MCF 10A (cell line): ENCODE measurements around the gene GOLGA6B. TPM values are rescaled to one million over a fixed set of nuclear protein-coding genes. Genes with fewer than 3 reads are reported as not detected.

Source experiments
- BruUV-seq: library from RNA; stranded (reverse); fragments of 400-500 nt; replicated peaks from 2 replicates; lab custom pipeline; 2021; lab: Mats Ljungman, UMichigan
- CTCF ChIA-PET: fragments of 300-600 bp; sonication (Branson Sonifier 250); formaldehyde crosslinking; extraction: SDS; loops from one replicate; lab custom pipeline; 2021; ENCODE audit warnings: antibody characterized with exemption, inconsistent platforms; lab: Yijun Ruan, JAX
- POLR2A ChIA-PET: fragments of 300-600, 350-650 bp; sonication (Branson Sonifier 250); formaldehyde crosslinking; extraction: SDS; loops from one replicate; lab custom pipeline; 2020; ENCODE audit warnings: antibody characterized with exemption, inconsistent platforms; lab: Yijun Ruan, JAX
- DNase-seq: peaks from one replicate; pipeline ENCODE4 v3.0.0-alpha.2; 2018; ENCODE audit not compliant: unreplicated experiment
- H3K27ac Mint-ChIP-seq: one replicate; pipeline ENCODE4 v1.8.0; 2022; ENCODE audit warnings: mild to moderate bottlenecking, low read depth, mixed read lengths; ENCODE audit not compliant: unreplicated experiment
- H3K27me3 Mint-ChIP-seq: one replicate; pipeline ENCODE4 v1.8.0; 2022; ENCODE audit warnings: mixed read lengths; ENCODE audit not compliant: insufficient read depth, unreplicated experiment
- H3K36me3 Mint-ChIP-seq: one replicate; pipeline ENCODE4 v1.8.0; 2022; ENCODE audit warnings: mild to moderate bottlenecking, moderate library complexity, mixed read lengths; ENCODE audit not compliant: insufficient read depth, unreplicated experiment
- H3K4me1 Mint-ChIP-seq: one replicate; pipeline ENCODE4 v1.8.0; 2022; ENCODE audit warnings: mixed read lengths; ENCODE audit not compliant: insufficient read depth, unreplicated experiment
- H3K4me3 Mint-ChIP-seq: one replicate; pipeline ENCODE4 v1.8.0; 2022; ENCODE audit warnings: mild to moderate bottlenecking, moderate library complexity, mixed read lengths; ENCODE audit not compliant: unreplicated experiment
- H3K9me3 Mint-ChIP-seq: one replicate; pipeline ENCODE4 v1.8.0; 2022; ENCODE audit warnings: mixed read lengths; ENCODE audit not compliant: unreplicated experiment
- intact Hi-C: fragments of 100-400 bp; cut with micrococcal nuclease; formaldehyde crosslinking; loops from 2 replicates; pipeline ENCODE4 v1.14.1; 2022
- total RNA-seq: library from RNA; stranded (reverse); gene quantifications from 2 replicates; pipeline ENCODE4 v1.2.3, GENCODE V29; 2022
- TF ChIP-seq, protein P1 (sequence below): fragments of 200-600 bp; IDR thresholded peaks from one replicate; pipeline ENCODE4 v1.8.0; 2022; ENCODE audit warnings: antibody characterized with exemption, mild to moderate bottlenecking; ENCODE audit not compliant: unreplicated experiment

Gene GOLGA6B
- total RNA-seq, 1 experiment from 2014 or later: not detected

DNA sequence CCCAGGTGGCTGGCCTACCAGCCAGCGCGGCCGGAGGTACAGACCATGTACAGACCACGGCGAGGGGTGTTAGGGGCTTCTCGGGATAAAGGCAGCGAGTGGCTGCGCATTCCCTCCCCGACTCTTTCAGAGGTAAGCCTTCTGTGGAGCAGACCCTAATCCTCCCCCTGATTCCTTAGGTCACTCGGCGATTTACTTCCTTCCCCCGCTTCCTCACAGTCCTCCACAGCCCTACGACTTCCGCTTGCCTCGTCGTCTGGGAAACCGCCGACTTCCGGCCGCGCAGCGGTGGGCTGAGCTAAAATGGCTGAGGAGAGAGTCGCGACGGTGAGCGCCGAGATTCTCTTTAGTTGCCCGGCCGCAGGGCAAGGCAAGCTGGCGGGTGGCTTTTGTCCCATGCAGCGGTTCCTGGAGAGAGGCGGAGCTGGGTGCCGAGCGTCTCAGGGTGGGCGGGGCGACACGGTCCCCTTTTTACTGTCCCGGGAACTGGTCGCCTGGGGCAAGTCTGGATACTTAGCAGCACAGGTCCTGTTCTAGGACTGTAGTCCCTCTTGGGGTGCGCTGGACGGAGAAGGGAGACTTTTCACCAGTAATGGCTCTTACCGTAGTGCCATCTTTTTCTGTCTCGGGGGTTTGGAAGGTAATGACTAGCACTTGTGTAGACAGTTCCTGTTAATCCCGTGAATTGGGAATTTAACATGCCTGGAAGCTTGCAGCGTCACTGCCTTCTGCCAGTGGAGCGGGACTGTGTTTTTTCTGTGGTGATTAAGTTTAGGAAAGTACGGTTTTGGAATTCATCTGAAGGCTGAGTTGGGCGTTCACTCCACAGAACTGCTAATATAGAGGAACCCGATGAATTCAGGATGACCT is 31.7 kb downstream of the GOLGA6B start, which contains the start of the genes BBS4 and HIGD2B:
Gene BBS4 (plus strand): TSS at position 283 of the 870 bp plus-strand sequence. CDS start 21 bp downstream, at position 304.
Gene HIGD2B (minus strand): TSS at position 258 of the 870 bp plus-strand sequence. CDS start 9,808 bp downstream, outside the sequence.
- CTCF ChIA-PET: interaction anchor here (0.8 kb wide), 1 partner anchor 15 kb away, joined by 3 read pairs; no protein-coding TSS in a partner anchor
- peak within 1 kb of the TSS; percentile 98 for H3K4me3 Mint-ChIP-seq

GRCh38 chr15:72688697-72689096 is 34.2 kb downstream of the GOLGA6B start:
- TF ChIP-seq, protein P1, sequence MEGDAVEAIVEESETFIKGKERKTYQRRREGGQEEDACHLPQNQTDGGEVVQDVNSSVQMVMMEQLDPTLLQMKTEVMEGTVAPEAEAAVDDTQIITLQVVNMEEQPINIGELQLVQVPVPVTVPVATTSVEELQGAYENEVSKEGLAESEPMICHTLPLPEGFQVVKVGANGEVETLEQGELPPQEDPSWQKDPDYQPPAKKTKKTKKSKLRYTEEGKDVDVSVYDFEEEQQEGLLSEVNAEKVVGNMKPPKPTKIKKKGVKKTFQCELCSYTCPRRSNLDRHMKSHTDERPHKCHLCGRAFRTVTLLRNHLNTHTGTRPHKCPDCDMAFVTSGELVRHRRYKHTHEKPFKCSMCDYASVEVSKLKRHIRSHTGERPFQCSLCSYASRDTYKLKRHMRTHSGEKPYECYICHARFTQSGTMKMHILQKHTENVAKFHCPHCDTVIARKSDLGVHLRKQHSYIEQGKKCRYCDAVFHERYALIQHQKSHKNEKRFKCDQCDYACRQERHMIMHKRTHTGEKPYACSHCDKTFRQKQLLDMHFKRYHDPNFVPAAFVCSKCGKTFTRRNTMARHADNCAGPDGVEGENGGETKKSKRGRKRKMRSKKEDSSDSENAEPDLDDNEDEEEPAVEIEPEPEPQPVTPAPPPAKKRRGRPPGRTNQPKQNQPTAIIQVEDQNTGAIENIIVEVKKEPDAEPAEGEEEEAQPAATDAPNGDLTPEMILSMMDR: no peak
- H3K4me3 Mint-ChIP-seq: no peak overlapping the region
- POLR2A ChIA-PET: no interaction called here
- BruUV-seq: no TSS peak
- DNase-seq: no peak
- intact Hi-C loops: no loop called here
- CTCF ChIA-PET: interaction anchor here (0.6 kb wide), 1 partner anchor 62 kb away, joined by 4 read pairs; no protein-coding TSS in a partner anchor
- no peaks in the 10 kb centered on the region for H3K27me3 Mint-ChIP-seq
- H3K27ac Mint-ChIP-seq: no peak overlapping the region
- H3K4me1 Mint-ChIP-seq: no peaks in the 10 kb centered on the region
- H3K36me3 Mint-ChIP-seq: no peaks in the 10 kb centered on the region
- H3K9me3 Mint-ChIP-seq: no peaks in the 10 kb centered on the region

More for the DNA sequence above, 31.7 kb downstream of the GOLGA6B start, which contains the start of the genes BBS4 and HIGD2B:
- Mint-ChIP-seq H3K36me3 (no peaks in the 10 kb centered on the region), H3K9me3 (no peaks in the 10 kb centered on the region), H3K27ac (peak within 1 kb of the TSS; percentile 98), H3K27me3 (no peaks in the 10 kb centered on the region), H3K4me1 (no peaks in the 10 kb centered on the region)
- POLR2A ChIA-PET: interaction anchor here (0.7 to 2.3 kb wide), 18 partner anchors 8 to 589 kb away, joined by 3 to 9 read pairs (median 4); partner anchors contain the start of genes ADPGK, ARIH1 and HEXA
- peak; percentile 89 for DNase-seq
- TSS peak; percentile 85 for BruUV-seq
- intact Hi-C loops: no loop called here
- TF ChIP-seq, protein P1: no peak

DNA sequence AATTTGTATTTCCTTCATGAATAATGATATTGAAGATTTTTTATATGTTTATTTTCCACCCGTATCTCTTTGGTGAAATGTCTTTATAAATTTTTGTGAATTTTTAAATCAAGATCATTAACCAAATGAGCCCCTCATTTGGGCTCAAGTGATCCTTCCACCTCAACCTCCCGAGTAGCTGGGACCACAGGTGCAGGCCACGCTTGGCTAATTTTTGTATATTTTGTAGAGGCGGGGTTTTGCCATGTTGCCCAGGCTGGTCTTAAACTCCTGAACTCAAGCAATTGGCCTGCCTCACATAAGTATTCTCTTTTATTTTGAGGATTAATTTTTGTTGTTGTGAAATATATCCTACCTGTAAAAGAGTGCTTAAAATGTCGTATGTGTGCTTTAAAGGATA is 36.4 kb downstream of the GOLGA6B start:
- intact Hi-C loops: no loop called here
- no peaks in the 10 kb centered on the region for H3K9me3 Mint-ChIP-seq
- H3K4me3 Mint-ChIP-seq: no peak overlapping the region
- no peaks in the 10 kb centered on the region for H3K4me1 Mint-ChIP-seq
- ChIA-PET POLR2A (no interaction called here), CTCF (no interaction called here)
- H3K27me3 Mint-ChIP-seq: no peaks in the 10 kb centered on the region
- DNase-seq: no peak
- TF ChIP-seq, protein P1: no peak
- H3K27ac Mint-ChIP-seq: no peak overlapping the region
- no peaks in the 10 kb centered on the region for H3K36me3 Mint-ChIP-seq
- BruUV-seq: no TSS peak

DNA sequence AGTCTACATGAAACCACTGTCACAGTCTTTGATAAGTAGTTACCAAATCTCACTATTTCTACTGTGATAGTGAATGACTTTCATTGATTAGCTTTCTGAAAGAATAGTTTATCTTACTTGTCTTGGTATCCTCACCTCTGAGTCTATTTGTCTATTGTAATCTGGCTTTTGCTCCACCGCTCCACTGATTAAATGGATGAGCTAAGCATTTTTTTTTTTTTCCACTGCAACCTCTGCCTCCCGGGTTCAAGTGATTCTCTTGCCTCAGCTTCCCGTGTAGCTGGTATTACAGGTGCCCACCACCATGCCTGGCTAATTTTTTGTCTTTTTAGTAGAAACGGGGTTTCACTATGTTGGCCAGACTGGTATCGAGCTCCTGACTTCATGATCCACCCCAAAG is 44.4 kb downstream of the GOLGA6B start:
- DNase-seq: no peak
- no peaks in the 10 kb centered on the region for H3K36me3 Mint-ChIP-seq
- H3K27ac Mint-ChIP-seq: no peak overlapping the region
- H3K4me1 Mint-ChIP-seq: no peaks in the 10 kb centered on the region
- no TSS peak for BruUV-seq
- ChIA-PET POLR2A (interaction anchor here (0.6 to 1.6 kb wide), 2 partner anchors 9 to 11 kb away, joined by 3 to 7 read pairs; no protein-coding TSS in a partner anchor), CTCF (interaction anchor here (0.9 kb wide), 1 partner anchor 10 kb away, joined by 4 read pairs; no protein-coding TSS in a partner anchor)
- TF ChIP-seq, protein P1: no peak
- no peaks in the 10 kb centered on the region for H3K9me3 Mint-ChIP-seq
- intact Hi-C loops: no loop called here
- no peaks in the 10 kb centered on the region for H3K27me3 Mint-ChIP-seq
- H3K4me3 Mint-ChIP-seq: no peak overlapping the region
